HepG2 (cell line): ENCODE data around the gene HTN1. TPM values are rescaled to one million over a fixed set of nuclear protein-coding genes. Genes with fewer than 3 reads are reported as not detected.

Experiments
- ATAC-seq: fragments of 200-7000 bp; cut with Tn5 transposase; 3 replicates; pipeline ENCODE4 v1.9.1; 2020; ENCODE audit warnings: mild to moderate bottlenecking, moderate library complexity
- BruUV-seq: library from RNA; stranded (reverse); fragments of 400-500 nt; replicated peaks from 2 replicates; lab custom pipeline; 2021; lab: Mats Ljungman, UMichigan
- CTCF ChIA-PET: fragments of 300-600 bp; formaldehyde crosslinking; extraction: SDS; loops from one replicate; lab custom pipeline; 2021; ENCODE audit warnings: low total read pairs, inconsistent platforms, low intra/inter-chr PET ratio; lab: Yijun Ruan, JAX
- POLR2A ChIA-PET: fragments of 350-600 bp; sonication (Branson Sonifier 250); formaldehyde crosslinking; loops from one replicate; lab custom pipeline; 2020; ENCODE audit warnings: antibody characterized with exemption, inconsistent platforms; lab: Yijun Ruan, JAX
- DNase-seq: peaks from one replicate; pipeline ENCODE4 v3.0.0-alpha.2; 2015; ENCODE audit warnings: low spot score
- FAIRE-seq: peaks from 3 replicates; lab custom pipeline; 2011; peaks lifted over from hg19 to GRCh38; lab: Jason Lieb, UNC
- H2AFZ ChIP-seq: one replicate; pipeline ENCODE4 v1.6.1; 2011; ENCODE audit warnings: low read length, inconsistent platforms
- H3K27ac ChIP-seq: fragments of 300-600 bp; 3 replicates; pipeline ENCODE4 v1.8.0; 2011; ENCODE audit warnings: mixed run types, mild to moderate bottlenecking, mixed read lengths, low read length, inconsistent platforms; ENCODE audit not compliant: insufficient read depth; ENCODE audit errors: extremely low read length
- H3K27me3 ChIP-seq, 2 experiments: fragments of 200-600 bp in 1 of 2; 2 replicates in 1 of 2; 3 replicates in 1 of 2; pipeline versions ENCODE4 v1.6.0 to v1.8.0; 2011; ENCODE audit warnings: low read length in 2 of 2, mild to moderate bottlenecking in 2 of 2, moderate library complexity in 2 of 2, inconsistent platforms in 1 of 2; ENCODE audit not compliant: insufficient read depth in 2 of 2, control insufficient read depth in 1 of 2
- H3K36me3 ChIP-seq, 2 experiments: fragments of 200-600 bp in 1 of 2; replicated peaks in 1 of 2; 2 replicates in 1 of 2; 3 replicates in 1 of 2; pipeline versions ENCODE4 v1.5.1 to v1.8.0; 2011; ENCODE audit warnings: low read length in 2 of 2, inconsistent platforms in 1 of 2; ENCODE audit not compliant: insufficient read depth in 2 of 2, control insufficient read depth in 1 of 2
- H3K4me1 ChIP-seq: 2 replicates; pipeline ENCODE4 v1.5.1; 2012; ENCODE audit warnings: low read length, inconsistent platforms; ENCODE audit not compliant: insufficient read depth
- H3K4me2 ChIP-seq: 2 replicates; pipeline ENCODE4 v1.6.0; 2011; ENCODE audit warnings: low read depth, low read length, inconsistent platforms
- H3K4me3 ChIP-seq, 3 experiments: fragments of 200-600 bp in 1 of 3; sonication (generic), shearing (Covaris generic) in 1 of 3; replicated peaks in 1 of 3; 2 replicates each; pipeline ENCODE4 v1.5.1; 2011 to 2016; ENCODE audit warnings: low read length in 3 of 3, inconsistent platforms in 2 of 3, low read depth in 2 of 3, mild to moderate bottlenecking in 2 of 3, control low read depth in 1 of 3, mixed read lengths in 1 of 3; ENCODE audit not compliant: insufficient read depth in 1 of 3
- H3K79me2 ChIP-seq: one replicate; pipeline ENCODE4 v1.6.1; 2011; ENCODE audit warnings: low read length, inconsistent platforms; ENCODE audit not compliant: insufficient read depth
- H3K9ac ChIP-seq: 2 replicates; pipeline ENCODE4 v1.6.0; 2011; ENCODE audit warnings: mild to moderate bottlenecking, low read depth, low read length, inconsistent platforms; ENCODE audit not compliant: insufficient read depth
- H3K9me3 ChIP-seq: 2 replicates; pipeline ENCODE4 v1.5.1; 2012; ENCODE audit warnings: mild to moderate bottlenecking, low read length
- H4K20me1 ChIP-seq: 2 replicates; pipeline ENCODE4 v1.6.0; 2011; ENCODE audit warnings: inconsistent platforms, mild to moderate bottlenecking, low read length, moderate library complexity; ENCODE audit not compliant: insufficient read depth
- CEBPZ ChIP-seq: IDR thresholded peaks from 2 replicates; pipeline ENCODE4 v1.6.1; 2012; ENCODE audit warnings: low read length, improper control_type of control experiment
- CTCF ChIP-seq: sonication (generic); formaldehyde crosslinking; IDR thresholded peaks from 2 replicates; pipeline ENCODE4 v1.5.0; 2020; ENCODE audit warnings: mild to moderate bottlenecking, missing genetic modification reagents, moderate library complexity
- HMG20B ChIP-seq: conservative IDR thresholded peaks from 2 replicates; pipeline ENCODE4 v1.6.1; 2016; ENCODE audit warnings: missing genetic modification reagents, missing compliant biosample characterization
- ZNF652 ChIP-seq: IDR thresholded peaks from 2 replicates; pipeline ENCODE4 v1.6.1; 2016; ENCODE audit warnings: low read depth, borderline replicate concordance
- WGBS: methylation state at CpG from one replicate; pipeline ENCODE4 v1.1.6; 2017; ENCODE audit warnings: low lambda C conversion rate; 5-methylcytosine and 5-hydroxymethylcytosine counted together
- in situ Hi-C: cut with HindIII; loops from 2 replicates; pipeline ENCODE4 v1.10.0; 2017; ENCODE audit warnings: low pct_unique_long_range_greater_than_20kb; ENCODE audit not compliant: extremely low pct_ligation_motif_present
- intact Hi-C: fragments of 100-400 bp; cut with micrococcal nuclease; formaldehyde crosslinking; loops from one replicate; pipeline ENCODE4 v1.10.0; 2022; ENCODE audit not compliant: unreplicated experiment
- polyA plus RNA-seq, 8 experiments: library from polyadenylated mRNA; depleted of rRNA in 3 of 8; stranded (reverse) in 7 of 8; unstranded in 1 of 8; fragments of >200 nt; fragmentation: Illumina TruSeq in 4 of 8; extraction: Trizol in 4 of 8; gene quantifications; 2 replicates each; pipeline versions ENCODE4 v1.2.1 to v1.2.3, GENCODE V29; 2011 to 2016; ENCODE audit warnings: low read depth in 4 of 8, missing spikeins in 1 of 8, mixed read lengths in 1 of 8; ENCODE audit not compliant: insufficient read depth in 1 of 8
- total RNA-seq, 5 experiments: library from RNA; depleted of rRNA; stranded (reverse); fragments of >200 nt; fragmentation: Illumina TruSeq; extraction: Trizol; gene quantifications; 2 replicates each; pipeline ENCODE4 v1.2.3, GENCODE V29; 2016; ENCODE audit warnings: low read depth in 1 of 5

The HTN1 gene
- total and polyA plus RNA-seq, 2 of the 13 experiments (the other 11 are each of a cell fraction or from before 2014, with no cell fraction given), result 0.21 TPM; not detected in 1

- Histone ChIP-seq H3K27me3 (no peaks in the 10 kb centered on the region), H3K9ac (no peak overlapping the region), H3K4me2 (no peak overlapping the region), H3K79me2 (no peaks in the 10 kb centered on the region), H3K27ac (no peak overlapping the region), H3K9me3 (no peaks in the 10 kb centered on the region), H3K4me3 (no peak overlapping the region), H3K36me3 (no peaks in the 10 kb centered on the region), H4K20me1 (no peaks in the 10 kb centered on the region), H3K4me1 (no peaks in the 10 kb centered on the region), H2AFZ (no peak overlapping the region)
- ChIA-PET POLR2A (no interaction called here), CTCF (no interaction called here)
- ATAC-seq (no peak), FAIRE-seq (no peak), DNase-seq (no peak)
- WGBS, result 38% methylated on average over 1 of the region's 1 CpG
- no TSS peak for BruUV-seq
- in situ Hi-C loops, result no loop called here
- no peak for TF ChIP-seq CTCF (CRISPR knock-in tag)
- TF ChIP-seq ZNF652 (CRISPR knock-in tag), result no peak
- no peak for TF ChIP-seq CEBPZ
- no peak for TF ChIP-seq HMG20B (CRISPR knock-in tag)
- intact Hi-C loops, result no loop called here
Observed at GRCh38 chr4:70080205-70080604, 30.0 kb downstream of the HTN1 start.
